ES-I3 (cell line): Measurements from ENCODE around the gene ATXN7L1.

Experiments
- H3K36me3 ChIP-seq: 2 replicates; pipeline ENCODE4 v1.6.1; 2013; ENCODE audit warnings: mild to moderate bottlenecking, low read length, control low read depth, moderate library complexity; ENCODE audit not compliant: insufficient read depth
- H3K4me1 ChIP-seq: 2 replicates; pipeline ENCODE4 v1.6.1; 2013; ENCODE audit warnings: mild to moderate bottlenecking, control low read depth, low read length; ENCODE audit not compliant: insufficient read depth
- H3K9ac ChIP-seq: 2 replicates; pipeline ENCODE4 v1.6.1; 2013; ENCODE audit warnings: low read depth, mild to moderate bottlenecking, low read length, moderate library complexity
- H3K9me3 ChIP-seq: 2 replicates; pipeline ENCODE4 v1.6.1; 2013; ENCODE audit warnings: mild to moderate bottlenecking, low read length, moderate library complexity; ENCODE audit not compliant: control insufficient read depth, insufficient read depth

The ATXN7L1 gene

GRCh38 chr7:105835441-105835840 is 41.0 kb downstream of the ATXN7L1 start:
- H3K9me3 ChIP-seq, result no peaks in the 10 kb centered on the region
- peaks cover 45% of the 10 kb centered on the region for H3K4me1 ChIP-seq
- H3K36me3 ChIP-seq, result no peaks in the 10 kb centered on the region
- no peak overlapping the region for H3K9ac ChIP-seq

GRCh38 chr7:105831824-105832535 is 44.4 kb downstream of the ATXN7L1 start:
- peaks cover 25% of the 10 kb centered on the region for H3K4me1 ChIP-seq
- no peaks in the 10 kb centered on the region for H3K9me3 ChIP-seq
- no peaks in the 10 kb centered on the region for H3K36me3 ChIP-seq
- H3K9ac ChIP-seq, result no peak overlapping the region

GRCh38 chr7:105831302-105831620 is 45.1 kb downstream of the ATXN7L1 start:
- peaks cover 25% of the 10 kb centered on the region for H3K4me1 ChIP-seq
- H3K36me3 ChIP-seq, result no peaks in the 10 kb centered on the region
- H3K9ac ChIP-seq, result no peak overlapping the region
- H3K9me3 ChIP-seq, result no peaks in the 10 kb centered on the region

DNA sequence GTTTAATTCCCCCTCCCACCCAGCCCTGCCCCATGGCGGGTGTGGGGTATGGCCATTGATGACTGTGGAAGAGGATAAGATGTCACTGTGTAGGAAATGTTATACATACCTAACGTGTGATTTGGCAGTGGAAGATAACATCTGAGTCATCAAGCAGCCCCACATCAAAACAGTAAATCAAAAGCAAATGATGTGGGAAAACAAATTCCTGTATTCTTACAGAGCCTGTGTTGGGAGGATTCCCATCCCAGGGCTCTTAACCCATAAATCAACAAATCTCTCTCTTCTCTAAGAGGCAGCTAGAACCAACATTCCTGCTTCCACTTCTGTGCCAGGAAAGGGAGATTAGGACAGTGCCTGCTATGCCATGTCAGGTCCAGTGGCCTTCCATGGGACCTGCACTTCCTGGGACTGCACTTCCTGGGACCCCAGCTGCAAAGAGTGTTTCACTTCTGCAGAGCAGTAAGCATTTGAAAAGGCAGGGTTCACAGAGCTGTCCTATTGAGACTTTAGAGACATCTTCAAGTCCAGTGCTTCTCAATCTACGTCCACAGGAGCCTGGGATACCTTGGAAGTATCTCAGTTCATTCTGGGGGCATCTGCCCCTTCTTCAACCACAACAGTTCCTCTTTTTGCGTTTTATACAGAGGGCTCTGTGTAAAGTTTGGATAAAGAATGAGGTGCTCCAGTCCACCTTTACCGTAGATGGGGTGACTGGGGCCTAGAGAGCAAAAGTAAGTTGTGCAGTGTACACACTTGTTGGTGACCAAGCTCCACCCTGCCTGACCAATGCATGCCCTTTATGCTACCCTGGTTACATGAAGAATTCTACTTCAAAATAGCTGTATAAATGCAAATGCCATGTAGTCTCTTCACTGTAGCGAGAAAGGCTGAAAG is 45.7 kb downstream of the ATXN7L1 start:
- no peaks in the 10 kb centered on the region for H3K36me3 ChIP-seq
- no peak overlapping the region for H3K9ac ChIP-seq
- H3K4me1 ChIP-seq, result peaks cover 22% of the 10 kb centered on the region
- no peaks in the 10 kb centered on the region for H3K9me3 ChIP-seq

- Histone ChIP-seq H3K9ac (no peak overlapping the region), H3K4me1 (peaks cover 22% of the 10 kb centered on the region), H3K36me3 (no peaks in the 10 kb centered on the region), H3K9me3 (no peaks in the 10 kb centered on the region)
Measured at GRCh38 chr7:105829681-105830322, 46.6 kb downstream of the ATXN7L1 start.

DNA sequence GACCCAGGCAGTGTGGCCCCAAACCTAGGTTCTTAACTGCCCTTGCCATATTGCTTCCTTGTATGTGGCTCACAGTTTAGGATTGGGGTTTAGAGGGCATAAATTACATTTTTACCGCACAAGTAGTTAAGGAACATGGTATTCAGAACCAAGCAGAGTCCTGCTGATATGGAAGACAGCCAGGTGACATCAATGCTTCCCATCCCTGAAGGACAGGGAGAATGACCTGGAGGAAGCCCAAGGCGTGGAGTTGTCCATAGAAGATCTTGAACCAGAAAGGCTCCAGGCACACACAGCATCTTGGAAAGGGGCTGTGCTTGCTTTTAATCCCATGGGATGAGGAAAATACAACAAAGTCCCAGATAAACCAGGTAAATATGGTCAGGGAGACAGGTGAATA is 48.3 kb downstream of the ATXN7L1 start:
- Histone ChIP-seq H3K4me1 (peaks cover 22% of the 10 kb centered on the region), H3K9ac (no peak overlapping the region), H3K9me3 (no peaks in the 10 kb centered on the region), H3K36me3 (no peaks in the 10 kb centered on the region)

- Histone ChIP-seq H3K9me3 (no peaks in the 10 kb centered on the region), H3K9ac (no peak overlapping the region), H3K36me3 (no peaks in the 10 kb centered on the region), H3K4me1 (peaks cover 18% of the 10 kb centered on the region)
Measured at GRCh38 chr7:105827151-105827875, 49.1 kb downstream of the ATXN7L1 start.

GRCh38 chr7:105826143-105826542 is 50.3 kb downstream of the ATXN7L1 start:
- H3K9me3 ChIP-seq, result no peaks in the 10 kb centered on the region
- peaks cover 14% of the 10 kb centered on the region; the same call in 1 of the 2 replicates for H3K4me1 ChIP-seq
- no peaks in the 10 kb centered on the region for H3K36me3 ChIP-seq
- H3K9ac ChIP-seq, result no peak overlapping the region

- Histone ChIP-seq H3K9me3 (no peaks in the 10 kb centered on the region), H3K4me1 (peaks cover 8% of the 10 kb centered on the region; the same call in 1 of the 2 replicates), H3K36me3 (no peaks in the 10 kb centered on the region), H3K9ac (no peak overlapping the region)
Measured at GRCh38 chr7:105825371-105825770, 51.0 kb downstream of the ATXN7L1 start.

DNA sequence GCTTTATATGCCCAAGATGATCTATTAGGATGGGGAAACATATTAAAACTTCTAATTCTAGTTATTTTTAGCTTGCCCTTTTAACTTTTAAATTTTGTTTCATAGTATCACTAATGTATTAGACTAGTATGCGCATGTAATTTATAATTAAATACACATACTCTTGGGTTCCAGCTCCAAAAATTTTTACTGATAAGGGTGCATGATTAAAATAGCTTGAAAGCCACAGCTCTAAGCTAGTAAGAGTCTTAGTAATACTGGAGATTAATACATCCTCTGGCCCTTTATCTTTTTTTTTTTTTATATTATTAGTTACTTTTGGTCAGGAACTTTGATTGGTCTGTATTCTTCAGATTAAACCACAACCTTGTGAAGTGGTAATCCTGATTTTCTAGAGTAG is 53.6 kb downstream of the ATXN7L1 start:
- Histone ChIP-seq H3K36me3 (no peaks in the 10 kb centered on the region), H3K9me3 (no peaks in the 10 kb centered on the region), H3K4me1 (no peaks in the 10 kb centered on the region), H3K9ac (no peak overlapping the region)

GRCh38 chr7:105821527-105821926 is 54.9 kb downstream of the ATXN7L1 start:
- no peaks in the 10 kb centered on the region for H3K4me1 ChIP-seq
- H3K9me3 ChIP-seq, result no peaks in the 10 kb centered on the region
- no peak overlapping the region for H3K9ac ChIP-seq
- no peaks in the 10 kb centered on the region for H3K36me3 ChIP-seq

GRCh38 chr7:105820363-105821066 is 55.9 kb downstream of the ATXN7L1 start:
- Histone ChIP-seq H3K9me3 (no peaks in the 10 kb centered on the region), H3K4me1 (no peaks in the 10 kb centered on the region), H3K36me3 (no peaks in the 10 kb centered on the region; the same call in 1 of the 2 replicates), H3K9ac (no peak overlapping the region)

- Histone ChIP-seq H3K9ac (no peak overlapping the region), H3K4me1 (no peaks in the 10 kb centered on the region)
Measured at GRCh38 chr7:105819559-105819958, 56.8 kb downstream of the ATXN7L1 start.

More at GRCh38 chr7:105819559-105819958, 56.8 kb downstream of the ATXN7L1 start:
- Histone ChIP-seq H3K9me3 (no peaks in the 10 kb centered on the region), H3K36me3 (no peaks in the 10 kb centered on the region; the same call in 1 of the 2 replicates)
